Smooth muscle cell (in vitro differentiated cells): ENCODE data around the gene MEGF9. TPM values are rescaled to one million over a fixed set of nuclear protein-coding genes. Genes with fewer than 3 reads are reported as not detected.

Experiments
- DNase-seq: peaks from one replicate; lab custom pipeline; 2025; ENCODE audit not compliant: unreplicated experiment; lab: John Stamatoyannopoulos, UW
- H2AFZ ChIP-seq: fragments of 200-600 bp; sonication (generic); 2 replicates; pipeline ENCODE4 v1.6.0; 2016; ENCODE audit warnings: antibody characterized with exemption, low read depth, mild to moderate bottlenecking
- H3F3A ChIP-seq: fragments of 200-600 bp; sonication (generic); 2 replicates; pipeline ENCODE4 v1.6.0; 2017; ENCODE audit warnings: antibody characterized with exemption, low read depth
- H3K27ac ChIP-seq: fragments of 200-600 bp; sonication (generic); 2 replicates; pipeline ENCODE4 v1.5.1; 2016; ENCODE audit warnings: low read depth, mild to moderate bottlenecking
- H3K27me3 ChIP-seq: fragments of 200-600 bp; sonication (generic); 2 replicates; pipeline ENCODE4 v1.6.1; 2016; ENCODE audit warnings: low read depth, mild to moderate bottlenecking
- H3K36me3 ChIP-seq: fragments of 200-600 bp; sonication (generic); 2 replicates; pipeline ENCODE4 v1.5.1; 2016; ENCODE audit warnings: low read depth
- H3K4me1 ChIP-seq: fragments of 200-600 bp; sonication (generic); 2 replicates; pipeline ENCODE4 v1.5.1; 2016; ENCODE audit warnings: low read depth
- H3K4me2 ChIP-seq: fragments of 200-600 bp; sonication (generic); 2 replicates; pipeline ENCODE4 v1.6.0; 2016; ENCODE audit warnings: mild to moderate bottlenecking
- H3K4me3 ChIP-seq: fragments of 200-600 bp; sonication (generic); 2 replicates; pipeline ENCODE4 v1.5.1; 2016; ENCODE audit warnings: mild to moderate bottlenecking
- H3K79me2 ChIP-seq: fragments of 200-600 bp; sonication (generic); 2 replicates; pipeline ENCODE4 v1.6.0; 2016; ENCODE audit warnings: low read depth, mild to moderate bottlenecking
- H3K9ac ChIP-seq: fragments of 200-600 bp; sonication (generic); 2 replicates; pipeline ENCODE4 v1.6.0; 2016; ENCODE audit warnings: low read depth
- H3K9me3 ChIP-seq: fragments of 200-600 bp; sonication (generic); replicated peaks from 2 replicates; pipeline ENCODE4 v1.5.1; 2016; ENCODE audit warnings: low read depth
- H4K20me1 ChIP-seq: fragments of 200-600 bp; sonication (generic); 2 replicates; pipeline ENCODE4 v1.6.0; 2016; ENCODE audit warnings: low read depth
- WGBS: methylation state at CpG from one replicate; pipeline ENCODE4 v1.1.7; 2016; ENCODE audit warnings: low lambda C conversion rate; 5-methylcytosine and 5-hydroxymethylcytosine counted together
- polyA plus RNA-seq: library from polyadenylated mRNA; unstranded; fragments of >200 nt; fragmentation: Nextera tagmentation; extraction: Ambion mirVana; gene quantifications from 2 replicates; pipeline ENCODE4 v1.2.1, GENCODE V29; 2016
- total RNA-seq: library from RNA; depleted of rRNA; stranded (reverse); fragments of >200 nt; gene quantifications from 2 replicates; pipeline ENCODE4 v1.2.3, GENCODE V29; 2014
- TF ChIP-seq, protein P1 (sequence below): fragments of 200-600 bp; sonication (generic); IDR thresholded peaks from 2 replicates; pipeline ENCODE4 v1.5.1; 2017; ENCODE audit warnings: borderline replicate concordance, mild to moderate bottlenecking, antibody characterized with exemption; ENCODE audit not compliant: insufficient read depth, poor library complexity, severe bottlenecking

MEGF9 gene
- total and polyA plus RNA-seq, 2 experiments from 2014 or later = 1.8 to 6.0 TPM

DNA sequence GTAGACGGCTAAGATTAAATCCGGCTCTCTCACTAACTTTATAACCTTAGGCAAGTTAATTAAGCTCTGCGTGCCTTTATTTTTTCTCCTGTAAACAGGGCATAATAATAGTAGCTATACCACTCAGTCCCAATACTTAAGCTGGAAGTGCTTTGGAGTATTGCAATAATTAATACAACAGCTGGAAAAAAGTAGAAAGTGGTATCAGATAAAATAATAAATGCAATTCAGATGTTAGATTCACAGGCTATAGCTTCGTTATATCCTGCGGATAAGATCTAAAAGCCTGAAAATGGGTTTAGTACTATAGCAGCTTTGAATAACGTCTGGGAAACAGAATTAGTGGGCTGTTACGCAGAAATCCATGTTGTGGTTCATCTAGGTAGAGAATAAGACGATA, 51.8 kb downstream of the MEGF9 start:
- H3K9me3 ChIP-seq = no peaks in the 10 kb centered on the region
- 93% methylated on average over 8 of the region's 8 CpGs for WGBS
- H3K4me1 ChIP-seq = no peaks in the 10 kb centered on the region
- H3K27ac ChIP-seq = no peak overlapping the region
- H3K4me2 ChIP-seq = no peak overlapping the region
- TF ChIP-seq, protein P1, sequence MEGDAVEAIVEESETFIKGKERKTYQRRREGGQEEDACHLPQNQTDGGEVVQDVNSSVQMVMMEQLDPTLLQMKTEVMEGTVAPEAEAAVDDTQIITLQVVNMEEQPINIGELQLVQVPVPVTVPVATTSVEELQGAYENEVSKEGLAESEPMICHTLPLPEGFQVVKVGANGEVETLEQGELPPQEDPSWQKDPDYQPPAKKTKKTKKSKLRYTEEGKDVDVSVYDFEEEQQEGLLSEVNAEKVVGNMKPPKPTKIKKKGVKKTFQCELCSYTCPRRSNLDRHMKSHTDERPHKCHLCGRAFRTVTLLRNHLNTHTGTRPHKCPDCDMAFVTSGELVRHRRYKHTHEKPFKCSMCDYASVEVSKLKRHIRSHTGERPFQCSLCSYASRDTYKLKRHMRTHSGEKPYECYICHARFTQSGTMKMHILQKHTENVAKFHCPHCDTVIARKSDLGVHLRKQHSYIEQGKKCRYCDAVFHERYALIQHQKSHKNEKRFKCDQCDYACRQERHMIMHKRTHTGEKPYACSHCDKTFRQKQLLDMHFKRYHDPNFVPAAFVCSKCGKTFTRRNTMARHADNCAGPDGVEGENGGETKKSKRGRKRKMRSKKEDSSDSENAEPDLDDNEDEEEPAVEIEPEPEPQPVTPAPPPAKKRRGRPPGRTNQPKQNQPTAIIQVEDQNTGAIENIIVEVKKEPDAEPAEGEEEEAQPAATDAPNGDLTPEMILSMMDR = no peak
- H3K36me3 ChIP-seq = no peaks in the 10 kb centered on the region
- no peak overlapping the region for H2AFZ ChIP-seq
- no peak overlapping the region for H3K9ac ChIP-seq
- no peaks in the 10 kb centered on the region for H3K79me2 ChIP-seq
- peaks cover 44% of the 10 kb centered on the region for H3K27me3 ChIP-seq
- H4K20me1 ChIP-seq = peaks cover 41% of the 10 kb centered on the region
- H3K4me3 ChIP-seq = no peak overlapping the region
- H3F3A ChIP-seq = no peaks in the 10 kb centered on the region
- DNase-seq = no peak

DNA sequence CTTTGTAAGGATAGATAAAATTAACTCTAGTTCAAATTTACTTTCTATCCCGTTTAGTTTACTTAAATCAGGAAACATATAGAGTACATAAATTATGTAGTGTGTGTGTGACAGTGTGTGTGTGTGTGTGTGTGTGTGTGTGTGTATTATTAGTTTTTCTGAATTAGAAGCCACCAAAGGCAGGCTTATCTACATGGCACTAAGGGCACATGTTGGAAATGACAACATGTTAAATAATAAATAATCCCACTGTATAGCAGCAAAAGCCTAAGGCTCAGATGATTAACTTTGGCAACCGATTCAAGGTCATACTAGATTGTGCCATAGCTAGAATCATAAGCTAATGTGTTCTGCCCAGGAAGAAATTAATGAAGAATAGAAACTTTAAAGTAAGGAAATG, 54.6 kb downstream of the MEGF9 start:
- Histone ChIP-seq H3K9me3 (no peaks in the 10 kb centered on the region), H3F3A (no peaks in the 10 kb centered on the region), H4K20me1 (peaks cover 29% of the 10 kb centered on the region), H3K79me2 (no peaks in the 10 kb centered on the region), H3K4me2 (no peak overlapping the region), H3K4me3 (no peak overlapping the region), H3K36me3 (no peaks in the 10 kb centered on the region), H2AFZ (no peak overlapping the region), H3K27me3 (peaks cover 36% of the 10 kb centered on the region), H3K27ac (no peak overlapping the region), H3K4me1 (no peaks in the 10 kb centered on the region), H3K9ac (no peak overlapping the region)
- DNase-seq = no peak
- TF ChIP-seq, protein P1 = no peak
- 96% methylated on average over 2 of the region's 2 CpGs for WGBS

DNA sequence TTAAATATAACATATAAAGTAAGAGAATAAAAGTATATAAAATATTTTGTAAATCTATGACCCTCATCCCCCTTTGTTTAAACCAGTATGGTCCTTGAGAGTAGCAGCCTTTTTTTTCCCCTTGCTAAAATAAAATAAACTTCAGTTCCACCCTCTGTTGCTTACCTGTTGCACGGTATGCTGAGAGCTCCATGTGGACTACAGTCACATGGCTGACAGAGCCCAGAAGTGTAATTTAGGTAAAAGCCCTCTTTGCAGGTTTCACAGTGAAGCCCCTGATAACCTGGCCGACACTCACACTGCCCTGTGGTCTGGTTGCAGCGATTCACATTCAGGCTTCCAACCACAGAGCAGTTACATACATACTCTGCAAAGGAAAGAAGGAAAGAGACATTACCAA, 55.1 kb downstream of the MEGF9 start:
- 84% methylated on average over 3 of the region's 3 CpGs for WGBS
- H3K79me2 ChIP-seq = no peaks in the 10 kb centered on the region
- H4K20me1 ChIP-seq = peaks cover 29% of the 10 kb centered on the region
- H2AFZ ChIP-seq = no peak overlapping the region
- H3F3A ChIP-seq = no peaks in the 10 kb centered on the region
- H3K36me3 ChIP-seq = no peaks in the 10 kb centered on the region
- peaks cover 35% of the 10 kb centered on the region for H3K27me3 ChIP-seq
- H3K4me2 ChIP-seq = no peak overlapping the region
- no peaks in the 10 kb centered on the region for H3K4me1 ChIP-seq
- H3K27ac ChIP-seq = no peak overlapping the region
- H3K4me3 ChIP-seq = no peak overlapping the region
- no peaks in the 10 kb centered on the region for H3K9me3 ChIP-seq
- TF ChIP-seq, protein P1 = no peak
- no peak overlapping the region for H3K9ac ChIP-seq
- DNase-seq = no peak

DNA sequence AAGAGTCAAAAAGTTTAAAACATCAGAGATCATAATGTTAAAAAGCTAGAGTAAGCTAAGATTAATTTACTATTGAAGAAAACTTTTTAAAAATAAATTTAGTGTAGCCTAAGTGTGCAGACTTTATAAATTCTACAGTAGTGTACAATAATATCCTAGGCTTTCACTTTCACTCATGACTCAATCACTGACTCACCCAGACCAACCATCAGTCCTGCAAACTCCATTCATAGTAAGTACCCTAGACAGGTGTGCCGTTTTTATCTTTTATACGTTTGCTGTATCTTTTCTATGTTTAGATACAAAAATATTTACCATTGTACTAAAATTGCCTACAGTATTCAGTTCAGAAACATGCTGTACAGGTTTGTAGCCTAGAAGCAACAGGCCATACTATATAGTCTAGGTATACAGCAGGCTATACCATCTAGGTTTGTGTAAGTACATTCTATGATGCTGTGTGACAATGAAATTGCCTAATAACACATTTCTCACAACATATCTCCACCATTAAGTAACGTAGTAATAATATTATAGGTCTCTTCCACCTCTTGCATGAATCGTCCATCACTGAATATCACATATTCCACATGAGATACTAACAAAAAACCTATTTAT, 59.2 kb downstream of the MEGF9 start:
- Histone ChIP-seq H3K79me2 (no peaks in the 10 kb centered on the region), H3F3A (no peaks in the 10 kb centered on the region), H2AFZ (no peak overlapping the region), H3K4me2 (no peak overlapping the region), H3K36me3 (no peaks in the 10 kb centered on the region), H3K4me3 (no peak overlapping the region), H4K20me1 (peaks cover 7% of the 10 kb centered on the region), H3K9me3 (no peaks in the 10 kb centered on the region), H3K4me1 (no peaks in the 10 kb centered on the region), H3K27ac (no peak overlapping the region), H3K9ac (no peak overlapping the region), H3K27me3 (no peaks in the 10 kb centered on the region)
- no peak for DNase-seq
- TF ChIP-seq, protein P1 = no peak
- 84% methylated on average over 4 of the region's 4 CpGs for WGBS
